HG03342 (cell line): ENCODE data around the gene PYROXD2.

Experiments used
- ATAC-seq: cut with Tn5 transposase; IDR thresholded peaks from one replicate; pipeline ENCODE4 v1.9.1; 2021; ENCODE audit warnings: mild to moderate bottlenecking, moderate library complexity; ENCODE audit not compliant: unreplicated experiment

Gene PYROXD2

GRCh38 chr10:98414932-98415730 is at the start of gene PYROXD2:
PYROXD2 (minus strand) TSS chr10:98415182; CDS start chr10:98415135, 47 bp downstream.
- ATAC-seq = no peak

- no peak for ATAC-seq
These were observed 49.2 kb upstream of the PYROXD2 start for GRCh38 chr10:98463976-98464754.

- ATAC-seq = no peak
These were observed 48.0 kb upstream of the PYROXD2 start for GRCh38 chr10:98463016-98463415.

- ATAC-seq = no peak
These were observed 46.5 kb upstream of the PYROXD2 start for GRCh38 chr10:98461500-98461842.

GRCh38 chr10:98460837-98461499 is 46.0 kb upstream of the PYROXD2 start:
- ATAC-seq = no peak

- ATAC-seq = no peak
These were observed 44.1 kb upstream of the PYROXD2 start for GRCh38 chr10:98458809-98459784.

GRCh38 chr10:98457721-98458120 is 42.7 kb upstream of the PYROXD2 start:
- ATAC-seq = no peak

GRCh38 chr10:98456686-98457482 is 41.9 kb upstream of the PYROXD2 start:
- ATAC-seq = no peak

- no peak for ATAC-seq
These were observed 41.1 kb upstream of the PYROXD2 start for GRCh38 chr10:98456043-98456570.

GRCh38 chr10:98453729-98454128 is 38.7 kb upstream of the PYROXD2 start:
- ATAC-seq = no peak

- no peak for ATAC-seq
These were observed 35.6 kb upstream of the PYROXD2 start for GRCh38 chr10:98450618-98451017.

- no peak for ATAC-seq
These were observed 34.3 kb upstream of the PYROXD2 start for GRCh38 chr10:98449287-98449686.

- peak; percentile 90 for ATAC-seq
These were observed 31.8 kb upstream of the PYROXD2 start, which contains the start of gene HPS1 for GRCh38 chr10:98446661-98447221. HPS1 (minus strand) TSS chr10:98446935; CDS start chr10:98443240, 3,695 bp downstream.

GRCh38 chr10:98446151-98446660 is 31.2 kb upstream of the PYROXD2 start:
- ATAC-seq = peak; percentile 38

GRCh38 chr10:98445200-98445812 is 30.3 kb upstream of the PYROXD2 start:
- no peak for ATAC-seq

GRCh38 chr10:98444314-98445006 is 29.5 kb upstream of the PYROXD2 start:
- no peak for ATAC-seq

- ATAC-seq = no peak
These were observed 23.7 kb upstream of the PYROXD2 start for GRCh38 chr10:98438715-98439114.

GRCh38 chr10:98436704-98437103 is 21.7 kb upstream of the PYROXD2 start:
- no peak for ATAC-seq
